Skeletal muscle tissue (tissue), 4 donors: ENCODE measurements around the gene VAMP1. TPM values are rescaled to one million over a fixed set of nuclear protein-coding genes. Genes with fewer than 3 reads are reported as not detected.
A peak's percentile ranks its signal among the peaks of the same experiment; 100 is the strongest.
"Not testable (repeated sequence)": the region's sequence is repeated elsewhere in the genome, so short reads cannot be mapped to it uniquely, and the experiment has no call there.

ENCODE experiments used
- H3K27ac ChIP-seq: one replicate; pipeline ENCODE4 v1.7.0; 2013; ENCODE audit warnings: mild to moderate bottlenecking, low read depth, low read length, inconsistent platforms
- H3K27me3 ChIP-seq, 3 donors: one replicate each; pipeline ENCODE4 v1.7.0; 2013; ENCODE audit warnings: low read length in 3 of 3; ENCODE audit not compliant: control insufficient read depth in 3 of 3, insufficient read depth in 3 of 3
- H3K36me3 ChIP-seq, 3 donors: one replicate each; pipeline ENCODE4 v1.7.0; 2013; ENCODE audit warnings: low read length in 3 of 3; ENCODE audit not compliant: control insufficient read depth in 3 of 3, insufficient read depth in 3 of 3
- H3K4me1 ChIP-seq, 3 donors: one replicate each; pipeline ENCODE4 v1.7.0; 2013; ENCODE audit warnings: low read length in 3 of 3, mild to moderate bottlenecking in 3 of 3; ENCODE audit not compliant: control insufficient read depth in 3 of 3, insufficient read depth in 3 of 3
- H3K4me3 ChIP-seq, 3 donors: one replicate each; pipeline ENCODE4 v1.7.0; 2013; ENCODE audit warnings: low read length in 3 of 3
- H3K9ac ChIP-seq, 3 donors: one replicate each; pipeline ENCODE4 v1.7.0; 2013; ENCODE audit warnings: low read length in 3 of 3, mild to moderate bottlenecking in 3 of 3, moderate library complexity in 2 of 3, low read depth in 1 of 3
- H3K9me3 ChIP-seq, 3 donors: one replicate each; pipeline ENCODE4 v1.7.0; 2013; ENCODE audit warnings: low read length in 3 of 3; ENCODE audit not compliant: control insufficient read depth in 3 of 3
- total RNA-seq: library from RNA; depleted of rRNA; stranded (reverse); fragments of >200 nt; gene quantifications from one replicate; pipeline ENCODE4 v1.2.3, GENCODE V29; 2014
- donor health status: Osteomylitis.

Gene VAMP1
- 2.6 TPM for total RNA-seq

- Histone ChIP-seq H3K4me1 (peaks cover 14 to 24% (median 22%) of the 10 kb centered on the region in 3 donors), H3K36me3 (peaks cover 3 to 12% (median 9%) of the 10 kb centered on the region in 3 donors), H3K27me3 (no peaks in the 10 kb centered on the region), H3K9me3 (no peaks in the 10 kb centered on the region), H3K9ac (peak within 1 kb of the TSS; percentile 81 to 90 (median 86)), H3K27ac (peak within 1 kb of the TSS; percentile 86), H3K4me3 (peak within 1 kb of the TSS; percentile 66 to 93 (median 78))
Measured at GRCh38 chr12:6470375-6471163, at the start of gene VAMP1. Gene VAMP1 (minus strand): TSS chr12:6470677. CDS start chr12:6470531, 146 bp downstream.

GRCh38 chr12:6520186-6520585, 49.7 kb upstream of the VAMP1 start:
- no peaks in the 10 kb centered on the region for H3K27me3 ChIP-seq
- peaks cover 47 to 68% (median 56%) of the 10 kb centered on the region in 3 donors for H3K36me3 ChIP-seq
- no peaks in the 10 kb centered on the region for H3K4me1 ChIP-seq
- no peak overlapping the region for H3K9ac ChIP-seq
- no peaks in the 10 kb centered on the region for H3K9me3 ChIP-seq
- no peak overlapping the region for H3K4me3 ChIP-seq
- H3K27ac ChIP-seq, result no peak overlapping the region

- H3K36me3 ChIP-seq, result peaks cover 21 to 25% (median 23%) of the 10 kb centered on the region in 3 donors
- H3K9ac ChIP-seq, result no peak overlapping the region
- no peak overlapping the region for H3K27ac ChIP-seq
Measured at GRCh38 chr12:6508087-6508486, 37.6 kb upstream of the VAMP1 start.

DNA sequence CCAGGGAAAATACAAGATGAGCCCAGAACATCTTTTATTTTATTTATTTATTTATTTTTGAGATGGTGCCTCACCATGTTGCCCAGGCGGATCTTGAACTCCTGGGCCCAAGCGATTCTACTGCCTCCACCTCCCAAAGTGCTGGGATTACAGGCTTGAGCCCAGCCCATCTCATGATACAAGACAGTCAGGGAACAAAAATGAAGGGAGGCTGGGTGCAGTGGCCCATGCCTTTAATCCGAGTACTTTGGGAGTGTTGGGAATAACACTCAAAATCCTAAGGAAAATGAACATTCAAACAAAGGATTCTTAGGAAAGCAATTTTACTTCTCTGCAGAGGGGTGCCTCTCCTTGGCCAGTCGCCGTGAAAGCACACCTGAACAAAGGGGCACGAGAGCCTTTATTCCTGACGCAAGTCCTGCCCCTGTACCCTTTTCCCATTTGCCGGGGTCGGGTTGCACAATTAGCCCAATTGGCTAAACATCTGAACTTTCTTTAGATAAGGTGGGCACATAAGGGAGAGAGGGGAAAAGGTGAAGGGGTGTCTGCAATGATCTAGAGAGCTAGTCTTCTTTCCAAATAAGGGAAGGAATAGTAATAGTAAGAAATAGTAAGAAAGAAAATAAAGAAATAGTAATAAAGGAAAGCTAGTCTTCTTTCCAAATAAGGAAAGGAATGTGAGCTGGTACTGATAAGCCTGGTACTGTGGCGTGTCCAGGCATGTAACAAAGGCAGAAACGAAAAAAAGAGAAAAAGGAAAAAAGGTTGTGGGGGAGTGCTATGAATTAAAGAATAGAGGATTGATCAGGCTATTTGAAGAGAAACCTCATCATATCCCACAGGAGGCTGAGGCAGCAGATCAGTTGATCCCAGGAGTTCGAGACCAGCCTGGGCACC, 36.9 kb upstream of the VAMP1 start:
- H3K4me1 ChIP-seq, result no peaks in the 10 kb centered on the region
- no peak overlapping the region for H3K27ac ChIP-seq
- no peaks in the 10 kb centered on the region for H3K27me3 ChIP-seq
- no peaks in the 10 kb centered on the region for H3K9me3 ChIP-seq
- no peak overlapping the region for H3K4me3 ChIP-seq
- H3K36me3 ChIP-seq, result peaks cover 15 to 18% (median 18%) of the 10 kb centered on the region in 3 donors
- H3K9ac ChIP-seq, result no peak overlapping the region

More at GRCh38 chr12:6508087-6508486, 37.6 kb upstream of the VAMP1 start:
- Histone ChIP-seq H3K4me1 (no peaks in the 10 kb centered on the region), H3K27me3 (no peaks in the 10 kb centered on the region), H3K4me3 (no peak overlapping the region), H3K9me3 (no peaks in the 10 kb centered on the region)

- Histone ChIP-seq H3K27me3 (no peaks in the 10 kb centered on the region), H3K4me3 (no peak overlapping the region), H3K4me1 (peaks cover 0 to 3% (median 2%) of the 10 kb centered on the region in 3 donors), H3K9ac (no peak overlapping the region), H3K9me3 (no peaks in the 10 kb centered on the region), H3K36me3 (peaks cover 11 to 19% (median 16%) of the 10 kb centered on the region in 3 donors), H3K27ac (no peak overlapping the region)
Measured at GRCh38 chr12:6500466-6500865, 30.0 kb upstream of the VAMP1 start.

GRCh38 chr12:6497291-6497690, 26.8 kb upstream of the VAMP1 start:
- H3K4me1 ChIP-seq, result peaks cover 16 to 31% (median 17%) of the 10 kb centered on the region in 3 donors
- not testable (repeated sequence) for H3K9me3 ChIP-seq, H3K4me3 ChIP-seq, H3K27me3 ChIP-seq, H3K9ac ChIP-seq, H3K27ac ChIP-seq
- peaks cover 9 to 20% (median 17%) of the 10 kb centered on the region in 3 donors for H3K36me3 ChIP-seq

GRCh38 chr12:6494968-6495367, 24.5 kb upstream of the VAMP1 start:
- Histone ChIP-seq H3K27ac (no peak overlapping the region), H3K4me3 (peak overlapping the region in 2 of 3 donors; percentile 22 to 38), H3K36me3 (peaks cover 9 to 28% (median 17%) of the 10 kb centered on the region in 3 donors)

DNA sequence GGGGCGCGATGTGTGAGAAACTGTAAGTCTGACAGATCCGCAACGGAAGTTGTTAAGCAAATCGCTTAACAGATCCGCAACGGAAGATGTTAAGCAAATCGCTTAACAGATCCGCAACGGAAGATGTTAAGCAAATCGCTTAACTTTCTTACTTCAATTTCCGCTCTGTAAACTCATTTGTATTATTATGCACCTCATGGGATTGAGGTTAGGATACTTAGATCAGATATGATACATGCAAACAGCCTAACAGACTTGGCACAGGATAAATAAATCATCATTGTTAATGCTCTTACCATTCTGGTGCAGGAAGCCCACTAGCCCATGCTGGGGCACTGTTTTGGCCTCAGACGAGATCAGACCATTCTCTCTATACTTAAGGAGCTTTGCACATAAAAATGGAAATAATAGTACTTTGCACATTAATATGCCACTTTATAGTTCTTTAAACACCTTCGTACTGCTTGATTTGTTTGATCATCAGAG, 23.8 kb upstream of the VAMP1 start:
- H3K27me3 ChIP-seq, result no peaks in the 10 kb centered on the region
- H3K36me3 ChIP-seq, result peaks cover 9 to 28% (median 15%) of the 10 kb centered on the region in 3 donors
- peak overlapping the region; percentile 89 to 100 (median 97) for H3K4me3 ChIP-seq
- H3K9me3 ChIP-seq, result no peaks in the 10 kb centered on the region
- peak overlapping the region; percentile 72 to 99 (median 79) for H3K9ac ChIP-seq
- no peak overlapping the region for H3K27ac ChIP-seq
- H3K4me1 ChIP-seq, result peaks cover 17 to 34% (median 20%) of the 10 kb centered on the region in 3 donors

More at GRCh38 chr12:6494968-6495367, 24.5 kb upstream of the VAMP1 start:
- H3K9me3 ChIP-seq, result no peaks in the 10 kb centered on the region
- peak overlapping the region; percentile 2 to 99 (median 37) for H3K9ac ChIP-seq
- no peaks in the 10 kb centered on the region for H3K27me3 ChIP-seq
- peaks cover 17 to 34% (median 20%) of the 10 kb centered on the region in 3 donors for H3K4me1 ChIP-seq

GRCh38 chr12:6493497-6494257, 23.2 kb upstream of the VAMP1 start, which contains the start of gene NCAPD2:
Gene NCAPD2 (plus strand): TSS chr12:6494102. CDS start chr12:6495099, 997 bp downstream.
- no peaks in the 10 kb centered on the region for H3K27me3 ChIP-seq
- H3K4me1 ChIP-seq, result peaks cover 17 to 34% (median 20%) of the 10 kb centered on the region in 3 donors
- H3K27ac ChIP-seq, result peak within 1 kb of the TSS; percentile 99
- no peaks in the 10 kb centered on the region for H3K9me3 ChIP-seq
- peak within 1 kb of the TSS; percentile 97 to 100 (median 100) for H3K4me3 ChIP-seq
- H3K36me3 ChIP-seq, result peaks cover 9 to 26% (median 9%) of the 10 kb centered on the region in 3 donors
- peak within 1 kb of the TSS; percentile 98 to 99 (median 99) for H3K9ac ChIP-seq
